Measurements from ENCODE around the gene UGT1A7.

The UGT1A7 gene

DNA sequence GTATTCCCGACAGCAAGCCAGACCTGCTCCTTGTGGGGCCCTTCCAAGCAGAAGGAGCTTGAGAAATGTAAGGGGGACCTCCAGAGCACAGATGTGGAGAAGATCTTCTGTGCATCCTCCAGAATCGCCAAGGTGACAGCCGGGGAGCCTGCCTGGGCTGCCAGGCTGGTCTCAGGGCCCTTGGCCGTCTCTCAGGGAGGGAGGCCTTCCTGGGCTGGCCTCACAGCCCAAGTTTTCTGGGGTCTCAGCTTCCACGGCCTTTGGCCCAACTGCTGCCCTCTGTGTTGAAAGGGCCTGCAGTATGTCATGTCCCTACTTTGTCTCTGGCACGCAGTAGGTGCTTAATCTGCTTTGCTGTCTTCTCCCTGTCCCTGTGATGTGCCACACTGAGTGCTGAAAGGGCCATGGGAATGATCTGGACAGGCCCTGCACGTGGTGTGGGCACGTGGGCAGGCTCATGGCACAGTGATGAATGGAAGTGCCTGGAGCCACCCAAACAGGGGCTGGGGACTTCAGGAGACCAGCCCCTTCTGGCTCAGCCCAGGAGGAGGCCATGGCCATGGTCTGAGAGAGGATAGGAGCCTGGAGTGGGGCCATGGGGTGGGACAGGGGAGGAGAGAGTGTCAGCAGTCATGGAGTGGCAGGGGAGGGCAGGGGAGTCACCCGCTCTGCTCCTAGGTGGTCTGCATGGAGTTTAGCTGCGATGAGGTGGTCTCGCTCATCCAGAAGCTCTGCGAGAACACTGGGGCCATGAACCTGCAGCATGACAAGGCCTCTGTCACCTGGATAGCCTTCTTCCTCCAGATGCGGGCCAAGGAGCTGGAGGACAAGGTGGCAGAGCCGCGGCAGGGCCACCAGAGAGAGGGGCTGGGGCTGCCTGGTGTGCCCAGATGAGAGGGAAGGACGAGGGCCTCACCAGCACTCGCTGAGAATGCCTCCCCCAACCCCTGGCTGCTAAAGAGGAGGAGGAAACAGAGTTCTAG lies 137.2 kb downstream of the UGT1A7 start:
- DNase-seq (ENCODE audit: low spot score): no peak

DNA sequence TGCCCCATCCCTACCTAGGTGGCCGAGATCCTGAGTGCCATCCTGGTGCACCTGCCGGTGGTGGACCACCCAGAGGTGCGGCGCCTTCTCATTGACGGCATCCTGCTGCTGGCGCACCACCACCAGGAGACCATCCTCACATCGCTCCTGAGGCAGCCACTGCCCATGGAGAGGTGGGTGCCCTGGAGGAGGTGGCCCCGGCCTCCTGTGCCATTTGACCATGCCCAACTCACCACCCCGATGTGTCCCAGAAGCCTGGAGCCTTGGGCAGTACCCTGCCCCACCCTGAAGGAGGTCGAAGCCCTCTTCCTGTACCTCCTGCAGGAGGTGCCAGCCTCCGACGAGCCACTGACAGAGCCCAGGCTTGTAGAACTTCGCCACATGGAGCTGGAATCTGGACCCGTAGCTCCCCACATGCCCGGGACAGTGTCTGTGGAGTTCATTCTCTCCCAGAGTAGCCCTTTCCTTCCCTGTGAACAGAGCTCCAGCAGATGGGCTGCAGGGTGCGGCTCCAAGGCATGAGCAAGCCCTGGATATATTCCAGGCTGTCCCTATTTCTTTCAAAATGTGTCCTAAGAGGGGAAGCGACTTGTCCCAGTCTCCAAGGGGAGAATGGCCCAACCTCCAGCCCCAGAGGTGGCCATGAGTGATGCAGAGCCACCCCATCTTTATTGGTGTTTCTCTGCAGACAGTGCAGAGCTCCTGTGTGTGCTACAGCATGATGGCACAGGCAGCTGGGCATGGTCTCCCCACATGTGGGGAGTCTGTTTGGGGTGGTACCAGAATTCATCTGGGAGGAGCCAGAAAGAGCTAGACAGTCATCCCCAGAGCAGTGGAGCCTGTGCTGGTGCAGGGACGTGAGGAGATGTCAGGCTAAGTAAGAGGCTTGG lies 138.4 kb downstream of the UGT1A7 start:
- DNase-seq (ENCODE audit: low spot score): no peak

DNA sequence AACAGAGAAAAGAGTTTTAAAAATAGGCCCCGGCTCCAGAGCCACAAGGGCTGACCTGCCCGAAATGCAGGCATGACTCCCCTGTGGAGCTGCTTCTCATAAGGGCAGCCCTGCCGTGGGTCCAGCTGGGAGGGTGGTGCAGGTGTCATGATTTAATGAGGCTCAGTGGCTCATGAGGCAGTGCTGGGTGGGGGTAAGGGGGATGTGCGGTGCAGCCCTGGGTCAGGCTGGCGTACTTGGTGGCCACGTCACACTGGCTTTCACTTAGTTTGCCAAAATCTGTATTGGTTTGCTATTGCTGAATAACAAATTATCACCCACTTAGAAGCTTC lies 139.0 kb downstream of the UGT1A7 start:
- DNase-seq (ENCODE audit: low spot score): no peak

DNA sequence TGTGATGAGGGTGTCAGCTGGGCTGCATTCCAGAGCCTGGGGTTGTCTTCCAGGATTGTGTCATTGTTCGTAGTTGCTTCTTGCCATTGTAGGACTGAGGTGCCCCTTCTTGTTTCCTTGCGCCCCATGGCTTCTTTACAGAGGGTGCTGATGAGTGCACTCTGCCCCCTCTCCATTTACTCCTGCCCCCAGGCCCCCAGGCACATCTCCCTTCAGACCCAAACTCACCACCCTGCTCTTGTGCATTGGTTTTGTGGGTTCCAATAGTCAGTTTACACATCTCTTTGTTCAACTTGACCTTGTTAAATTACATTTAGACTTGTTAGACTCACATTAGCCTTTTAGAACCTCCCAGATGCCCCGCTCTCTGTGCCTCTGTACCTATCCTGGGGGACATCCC lies 139.5 kb downstream of the UGT1A7 start:
- no peak for DNase-seq (ENCODE audit: low spot score)

DNA sequence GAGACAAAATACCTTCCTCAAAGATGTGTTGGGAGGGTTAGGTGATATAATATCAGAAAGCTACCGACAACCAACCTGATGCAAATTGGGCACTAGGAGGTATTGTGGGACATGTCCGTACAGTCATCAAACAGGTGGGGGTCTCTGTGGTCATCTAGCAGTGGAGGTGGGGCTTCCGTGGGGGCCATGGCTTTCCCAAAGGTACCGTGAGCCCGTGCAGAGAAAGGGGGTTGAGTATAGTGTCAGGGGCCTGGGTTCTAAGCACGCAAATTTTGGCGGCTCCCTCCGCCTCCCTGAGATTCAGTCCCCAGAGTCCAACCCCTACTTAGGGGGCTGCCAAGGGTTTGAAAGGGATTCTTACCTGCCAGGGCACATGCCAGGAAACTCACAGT lies 140.0 kb downstream of the UGT1A7 start:
- no peak for DNase-seq (ENCODE audit: low spot score)

DNA sequence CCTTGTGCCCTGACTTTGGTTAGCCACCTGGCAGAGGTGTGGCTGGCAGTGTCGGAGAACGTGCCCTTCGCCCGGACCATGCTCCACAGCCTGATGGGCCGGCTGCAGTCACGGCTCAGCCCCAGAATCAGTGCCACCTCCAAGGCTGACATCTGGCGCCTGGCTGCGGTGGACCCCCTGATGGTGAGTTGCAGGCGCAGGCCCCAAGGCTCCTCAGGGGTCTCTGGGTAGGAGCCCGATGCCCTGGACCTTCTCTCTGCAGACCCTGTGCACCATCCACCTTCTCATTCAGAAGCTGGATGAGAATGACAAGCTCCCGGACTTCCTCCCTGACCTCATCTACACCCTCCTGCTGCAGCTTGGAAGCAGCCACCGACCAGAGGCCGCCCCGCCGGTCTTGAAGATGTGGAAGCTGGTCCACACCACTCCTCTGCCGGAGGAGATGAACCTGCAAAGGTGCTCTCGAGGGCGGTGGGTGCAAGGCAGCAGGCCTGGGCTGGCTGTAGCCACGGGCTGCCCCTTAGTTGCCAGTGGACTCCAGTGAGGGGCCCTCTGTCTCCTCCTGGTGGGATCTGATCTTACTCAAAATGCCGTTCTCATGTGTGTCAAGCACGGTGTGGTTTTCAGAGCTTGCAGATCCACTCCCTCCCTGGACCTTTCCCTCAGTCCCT lies 140.5 kb downstream of the UGT1A7 start:
- DNase-seq (ENCODE audit: low spot score): no peak
